MCF 10A (cell line): ENCODE measurements around the gene C1QTNF12. TPM values are rescaled to one million over a fixed set of nuclear protein-coding genes. Genes with fewer than 3 reads are reported as not detected.

Experiments used
- BruUV-seq: library from RNA; stranded (reverse); fragments of 400-500 nt; replicated peaks from 2 replicates; lab custom pipeline; 2021; lab: Mats Ljungman, UMichigan
- CTCF ChIA-PET: fragments of 300-600 bp; sonication (Branson Sonifier 250); formaldehyde crosslinking; extraction: SDS; loops from one replicate; lab custom pipeline; 2021; ENCODE audit warnings: antibody characterized with exemption, inconsistent platforms; lab: Yijun Ruan, JAX
- POLR2A ChIA-PET: fragments of 300-600, 350-650 bp; sonication (Branson Sonifier 250); formaldehyde crosslinking; extraction: SDS; loops from one replicate; lab custom pipeline; 2020; ENCODE audit warnings: antibody characterized with exemption, inconsistent platforms; lab: Yijun Ruan, JAX
- DNase-seq: peaks from one replicate; pipeline ENCODE4 v3.0.0-alpha.2; 2018; ENCODE audit not compliant: unreplicated experiment
- H3K27ac Mint-ChIP-seq: one replicate; pipeline ENCODE4 v1.8.0; 2022; ENCODE audit warnings: mild to moderate bottlenecking, low read depth, mixed read lengths; ENCODE audit not compliant: unreplicated experiment
- H3K27me3 Mint-ChIP-seq: one replicate; pipeline ENCODE4 v1.8.0; 2022; ENCODE audit warnings: mixed read lengths; ENCODE audit not compliant: insufficient read depth, unreplicated experiment
- H3K36me3 Mint-ChIP-seq: one replicate; pipeline ENCODE4 v1.8.0; 2022; ENCODE audit warnings: mild to moderate bottlenecking, moderate library complexity, mixed read lengths; ENCODE audit not compliant: insufficient read depth, unreplicated experiment
- H3K4me1 Mint-ChIP-seq: one replicate; pipeline ENCODE4 v1.8.0; 2022; ENCODE audit warnings: mixed read lengths; ENCODE audit not compliant: insufficient read depth, unreplicated experiment
- H3K4me3 Mint-ChIP-seq: one replicate; pipeline ENCODE4 v1.8.0; 2022; ENCODE audit warnings: mild to moderate bottlenecking, moderate library complexity, mixed read lengths; ENCODE audit not compliant: unreplicated experiment
- H3K9me3 Mint-ChIP-seq: one replicate; pipeline ENCODE4 v1.8.0; 2022; ENCODE audit warnings: mixed read lengths; ENCODE audit not compliant: unreplicated experiment
- CTCF ChIP-seq: fragments of 200-600 bp; IDR thresholded peaks from one replicate; pipeline ENCODE4 v1.8.0; 2022; ENCODE audit warnings: antibody characterized with exemption, mild to moderate bottlenecking; ENCODE audit not compliant: unreplicated experiment
- intact Hi-C: fragments of 100-400 bp; cut with micrococcal nuclease; formaldehyde crosslinking; loops from 2 replicates; pipeline ENCODE4 v1.14.1; 2022
- total RNA-seq: library from RNA; stranded (reverse); gene quantifications from 2 replicates; pipeline ENCODE4 v1.2.3, GENCODE V29; 2022

The C1QTNF12 gene
- total RNA-seq, 1 experiment from 2014 or later, result 1.5 TPM

DNA sequence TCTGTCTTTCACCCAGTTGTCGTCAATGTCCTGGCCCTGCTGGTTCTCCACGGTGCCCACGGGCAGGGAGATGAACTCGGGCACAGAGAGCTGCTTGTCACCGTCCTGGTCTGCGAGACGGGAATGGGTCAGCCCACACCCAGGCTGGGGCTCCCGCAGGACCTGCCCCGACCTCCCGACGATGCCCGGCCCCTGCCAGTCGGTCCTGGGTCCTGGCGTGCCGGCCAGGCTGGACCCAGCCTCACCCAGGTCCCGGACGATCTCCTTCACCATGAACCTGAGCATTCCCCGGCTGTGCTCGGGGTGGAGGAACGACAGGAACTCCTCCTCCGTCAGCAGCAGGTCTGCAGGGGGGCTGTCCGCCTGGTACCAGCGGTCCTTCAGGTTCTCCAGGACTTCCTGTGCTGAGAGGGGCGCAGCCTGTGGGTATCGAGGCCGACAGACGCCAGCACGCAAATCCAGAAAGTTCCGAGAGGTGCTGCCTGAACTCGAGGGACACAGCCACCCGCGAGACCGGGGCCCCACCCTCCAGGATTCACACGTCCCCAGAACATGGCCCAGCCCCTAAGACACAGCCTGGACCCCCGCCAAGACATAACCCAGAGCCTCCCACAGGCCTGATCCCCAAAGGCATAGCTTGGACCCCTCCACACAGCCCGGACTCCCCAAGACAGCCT lies 27.9 kb downstream of the C1QTNF12 start:
- TF ChIP-seq CTCF, result no peak
- POLR2A ChIA-PET, result interaction anchor here (1.0 kb wide), 1 partner anchor 55 kb away, joined by 4 read pairs; the partner anchor contains the start of gene UBE2J2
- Mint-ChIP-seq H3K27me3 (no peaks in the 10 kb centered on the region), H3K36me3 (peaks cover 34% of the 10 kb centered on the region), H3K4me3 (no peak overlapping the region), H3K4me1 (no peaks in the 10 kb centered on the region), H3K9me3 (no peaks in the 10 kb centered on the region), H3K27ac (peak overlapping the region; percentile 42)
- intact Hi-C loops, result no loop called here
- no TSS peak for BruUV-seq
- DNase-seq, result no peak
- CTCF ChIA-PET, result interaction anchor here (1.0 kb wide), 1 partner anchor 101 kb away, joined by 4 read pairs; no protein-coding TSS in a partner anchor

DNA sequence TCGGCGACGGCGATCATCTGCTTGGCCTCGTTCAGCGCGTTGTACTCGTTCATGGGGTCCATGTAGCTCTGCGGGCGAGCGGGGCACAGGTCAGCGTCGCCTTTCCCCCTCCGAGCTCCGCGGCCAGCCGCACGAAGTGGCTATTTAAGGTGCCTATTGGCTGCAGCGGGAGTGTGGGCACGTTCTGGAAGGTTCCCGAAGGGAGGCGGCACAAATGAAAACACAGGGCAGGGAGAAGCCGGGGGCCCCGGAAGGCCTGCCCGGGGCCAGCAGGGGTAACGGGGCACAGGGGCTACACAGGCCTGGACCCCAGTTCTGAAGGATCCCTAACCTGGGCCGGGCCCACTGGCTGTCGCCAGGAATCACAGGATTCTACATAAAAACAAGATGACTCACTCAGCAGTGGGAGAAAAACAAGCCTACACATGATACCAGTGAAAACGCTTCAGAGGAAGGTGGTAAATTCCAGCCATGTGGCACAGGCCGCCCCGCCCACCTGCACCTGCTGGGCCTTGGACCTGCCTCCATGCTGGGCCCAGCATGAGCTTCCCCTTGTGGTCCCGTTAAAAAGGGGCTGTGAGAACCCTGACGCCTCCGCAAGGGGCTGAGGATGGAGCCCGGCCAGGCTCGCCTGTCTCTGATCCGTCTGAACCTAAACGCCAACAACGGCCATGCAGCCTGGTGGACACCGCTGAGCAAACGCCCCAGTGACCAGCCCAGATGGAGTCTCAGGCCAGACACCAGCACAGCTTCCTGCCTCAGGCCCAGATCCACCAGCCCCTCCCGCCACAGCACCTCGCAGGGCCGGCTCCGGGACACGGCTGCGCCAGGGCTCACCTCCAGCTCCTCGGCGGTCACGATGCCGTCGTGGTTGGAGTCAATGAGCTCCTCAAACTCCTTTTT lies 28.6 kb downstream of the C1QTNF12 start:
- intact Hi-C loops, result no loop called here
- Mint-ChIP-seq H3K4me3 (no peak overlapping the region), H3K27ac (peak overlapping the region; percentile 42), H3K27me3 (no peaks in the 10 kb centered on the region), H3K9me3 (no peaks in the 10 kb centered on the region), H3K36me3 (peaks cover 27% of the 10 kb centered on the region), H3K4me1 (no peaks in the 10 kb centered on the region)
- BruUV-seq, result no TSS peak
- no peak for TF ChIP-seq CTCF
- ChIA-PET POLR2A (interaction anchor here (1.0 kb wide), 2 partner anchors 7 to 56 kb away, joined by 4 to 5 read pairs; partner anchors contain the start of gene UBE2J2), CTCF (no interaction called here)
- DNase-seq, result peak; percentile 73

DNA sequence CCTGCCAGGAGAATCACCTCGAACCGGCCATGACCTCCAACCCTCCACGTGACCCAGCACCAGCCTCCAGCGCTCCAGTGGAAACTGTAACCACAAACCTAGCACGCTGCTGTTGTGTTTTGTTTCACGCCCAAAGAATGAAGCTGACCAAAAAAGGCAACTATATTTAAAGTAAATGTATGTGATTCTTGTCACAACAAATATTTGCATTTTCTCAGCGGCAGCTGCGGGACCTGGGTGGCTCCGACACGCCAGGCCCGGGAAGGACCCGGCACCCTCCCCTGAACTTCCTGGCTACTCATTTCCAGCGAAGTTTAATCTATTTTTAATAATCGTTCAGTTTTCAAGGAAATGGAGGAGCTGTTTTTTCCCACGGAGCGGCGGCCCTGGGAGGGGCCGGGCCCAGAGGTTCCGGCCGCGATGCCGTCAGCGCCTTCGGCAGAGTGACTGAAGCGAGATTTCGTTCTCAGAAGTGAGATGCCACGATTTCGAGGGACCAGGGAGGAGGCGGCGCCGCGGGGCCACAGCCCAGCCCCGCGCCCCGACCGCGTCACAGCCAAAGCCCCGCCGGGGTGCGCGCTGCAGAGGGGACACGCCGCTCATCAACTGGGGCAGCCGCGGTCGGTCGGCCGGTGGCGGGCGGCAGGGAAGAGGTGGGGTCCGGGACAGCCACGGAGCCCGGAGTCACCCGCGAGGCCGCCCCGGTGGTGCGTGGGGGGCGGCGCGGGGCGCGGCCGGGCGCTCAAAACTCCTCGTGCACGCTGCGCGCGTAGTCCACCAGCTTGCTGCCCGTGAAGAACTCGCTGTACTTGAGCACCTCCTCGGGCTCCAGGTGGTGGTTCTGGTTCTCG lies 29.5 kb downstream of the C1QTNF12 start:
- Mint-ChIP-seq H3K4me3 (no peak overlapping the region), H3K9me3 (no peaks in the 10 kb centered on the region), H3K27me3 (no peaks in the 10 kb centered on the region), H3K4me1 (no peaks in the 10 kb centered on the region), H3K36me3 (peaks cover 27% of the 10 kb centered on the region), H3K27ac (no peak overlapping the region)
- no peak for TF ChIP-seq CTCF
- BruUV-seq, result TSS peak; percentile 82
- no peak for DNase-seq
- intact Hi-C loops, result no loop called here
- POLR2A ChIA-PET, result interaction anchor here (1.0 kb wide), 2 partner anchors 8 to 14 kb away, joined by 3 to 5 read pairs; no protein-coding TSS in a partner anchor
- CTCF ChIA-PET, result no interaction called here
